H9 (cell line): ENCODE results near the gene SLC6A7. TPM values are rescaled to one million over a fixed set of nuclear protein-coding genes. Genes with fewer than 3 reads are reported as not detected.
A peak's percentile ranks its signal among the peaks of the same experiment; 100 is the strongest.

Experiments
- DNase-seq: peaks from one replicate; pipeline ENCODE4 v3.0.0-alpha.2; 2017
- H2AFZ ChIP-seq: one replicate; pipeline ENCODE4 v1.6.1; 2013; ENCODE audit warnings: mild to moderate bottlenecking, low read length, control low read depth, moderate library complexity
- H2AK5ac ChIP-seq: 2 replicates; pipeline ENCODE4 v1.6.1; 2013; ENCODE audit warnings: low read length, control low read depth, mixed read lengths; ENCODE audit not compliant: insufficient read length
- H2BK120ac ChIP-seq: one replicate; pipeline ENCODE4 v1.6.1; 2013; ENCODE audit warnings: low read depth, mild to moderate bottlenecking, low read length, control low read depth, inconsistent platforms; ENCODE audit not compliant: poor library complexity, severe bottlenecking
- H2BK12ac ChIP-seq: 2 replicates; pipeline ENCODE4 v1.6.1; 2013; ENCODE audit warnings: low read length, control low read depth, mixed read lengths, low read depth; ENCODE audit not compliant: insufficient read length
- H2BK15ac ChIP-seq: 2 replicates; pipeline ENCODE4 v1.6.1; 2013; ENCODE audit warnings: low read depth, low read length, control low read depth
- H2BK20ac ChIP-seq: one replicate; pipeline ENCODE4 v1.6.1; 2013; ENCODE audit warnings: low read depth, mild to moderate bottlenecking, low read length, control low read depth, inconsistent platforms; ENCODE audit not compliant: poor library complexity, severe bottlenecking
- H2BK5ac ChIP-seq: 2 replicates; pipeline ENCODE4 v1.6.1; 2013; ENCODE audit warnings: low read length, control low read depth, mixed read lengths; ENCODE audit not compliant: insufficient read length
- H3K14ac ChIP-seq: 2 replicates; pipeline ENCODE4 v1.6.1; 2013; ENCODE audit warnings: low read length, control low read depth; ENCODE audit not compliant: insufficient read depth
- H3K18ac ChIP-seq: 2 replicates; pipeline ENCODE4 v1.6.1; 2013; ENCODE audit warnings: low read depth, mild to moderate bottlenecking, mixed read lengths, low read length, control low read depth; ENCODE audit not compliant: insufficient read length
- H3K23ac ChIP-seq: 2 replicates; pipeline ENCODE4 v1.6.1; 2013; ENCODE audit warnings: low read length, control low read depth, mixed read lengths, low read depth; ENCODE audit not compliant: insufficient read length
- H3K23me2 ChIP-seq: 2 replicates; pipeline ENCODE4 v1.6.1; 2013; ENCODE audit warnings: low read depth, mild to moderate bottlenecking, mixed read lengths, low read length, control low read depth; ENCODE audit not compliant: insufficient read length, poor library complexity, severe bottlenecking
- H3K27ac ChIP-seq: 2 replicates; pipeline ENCODE4 v1.5.1; 2013; ENCODE audit warnings: low read length, control low read depth, mixed read lengths, low read depth; ENCODE audit not compliant: insufficient read length
- H3K27me3 ChIP-seq: 2 replicates; pipeline ENCODE4 v1.6.1; 2013; ENCODE audit warnings: low read length, control low read depth, inconsistent platforms; ENCODE audit not compliant: insufficient read depth
- H3K4ac ChIP-seq: 2 replicates; pipeline ENCODE4 v1.6.1; 2013; ENCODE audit warnings: low read depth, mild to moderate bottlenecking, control low read depth, inconsistent platforms, low read length, moderate library complexity
- H3K4me1 ChIP-seq: 2 replicates; pipeline ENCODE4 v1.6.1; 2013; ENCODE audit warnings: low read length, control low read depth, inconsistent platforms; ENCODE audit not compliant: insufficient read depth
- H3K4me2 ChIP-seq: 2 replicates; pipeline ENCODE4 v1.6.1; 2013; ENCODE audit warnings: low read length, control low read depth, mixed read lengths; ENCODE audit not compliant: insufficient read length, insufficient read depth
- H3K56ac ChIP-seq: 2 replicates; pipeline ENCODE4 v1.6.1; 2013; ENCODE audit warnings: low read depth, mild to moderate bottlenecking, mixed read lengths, low read length, control low read depth; ENCODE audit not compliant: insufficient read length
- H3K79me1 ChIP-seq: 2 replicates; pipeline ENCODE4 v1.6.1; 2013; ENCODE audit warnings: low read depth, mild to moderate bottlenecking, moderate library complexity, low read length, control low read depth, inconsistent platforms; ENCODE audit not compliant: insufficient read depth, poor library complexity, severe bottlenecking
- H3K79me2 ChIP-seq: 2 replicates; pipeline ENCODE4 v1.6.1; 2013; ENCODE audit warnings: low read length, control low read depth, inconsistent platforms; ENCODE audit not compliant: insufficient read depth
- H3K9ac ChIP-seq: 2 replicates; pipeline ENCODE4 v1.6.1; 2013; ENCODE audit warnings: low read length, control low read depth, mixed read lengths; ENCODE audit not compliant: insufficient read length; ENCODE audit errors: extremely low read depth
- H3K9me3 ChIP-seq: one replicate; pipeline ENCODE4 v1.6.1; 2013; ENCODE audit warnings: low read depth, low read length, inconsistent platforms; ENCODE audit not compliant: control insufficient read depth
- H3T11ph ChIP-seq: one replicate; pipeline ENCODE4 v1.6.1; 2013; ENCODE audit warnings: mild to moderate bottlenecking, low read length, control low read depth, inconsistent platforms
- H4K20me1 ChIP-seq: one replicate; pipeline ENCODE4 v1.6.1; 2013; ENCODE audit not compliant: control insufficient read depth, insufficient read length, insufficient read depth
- H4K5ac ChIP-seq: 2 replicates; pipeline ENCODE4 v1.6.1; 2013; ENCODE audit warnings: low read depth, mild to moderate bottlenecking, mixed read lengths, low read length, control low read depth; ENCODE audit not compliant: insufficient read length
- H4K8ac ChIP-seq: replicated peaks from 2 replicates; pipeline ENCODE4 v1.6.1; 2013; ENCODE audit warnings: low read length, control low read depth, mixed read lengths, low read depth; ENCODE audit not compliant: insufficient read length
- H4K91ac ChIP-seq: 2 replicates; pipeline ENCODE4 v1.6.1; 2013; ENCODE audit warnings: low read depth, mild to moderate bottlenecking, moderate library complexity, mixed read lengths, low read length, control low read depth; ENCODE audit not compliant: insufficient read length
- H3K27ac Mint-ChIP-seq, 3 experiments: 2 replicates in 2 of 3; 3 replicates in 1 of 3; pipeline ENCODE4 v1.8.0; 2020 to 2021; ENCODE audit warnings: mixed read lengths in 3 of 3, mild to moderate bottlenecking in 1 of 3, moderate library complexity in 1 of 3
- H3K27me3 Mint-ChIP-seq: 2 replicates; pipeline ENCODE4 v1.8.0; 2021; ENCODE audit warnings: low read depth, mild to moderate bottlenecking, moderate library complexity, mixed read lengths
- H3K36me3 Mint-ChIP-seq, 3 experiments: 2 replicates in 2 of 3; 3 replicates in 1 of 3; pipeline ENCODE4 v1.8.0; 2020 to 2021; ENCODE audit warnings: low read depth in 3 of 3, mixed read lengths in 3 of 3; ENCODE audit not compliant: insufficient read depth in 1 of 3
- H3K4me1 Mint-ChIP-seq, 2 experiments: 2 replicates each; pipeline ENCODE4 v1.8.0; 2020; ENCODE audit warnings: mixed read lengths in 2 of 2
- H3K4me3 Mint-ChIP-seq, 2 experiments: 2 replicates in 1 of 2; 3 replicates in 1 of 2; pipeline ENCODE4 v1.8.0; 2020 to 2021; ENCODE audit warnings: mild to moderate bottlenecking in 2 of 2, mixed read lengths in 2 of 2, moderate library complexity in 1 of 2
- H3K9me3 Mint-ChIP-seq, 2 experiments: 2 replicates in 1 of 2; 3 replicates in 1 of 2; pipeline ENCODE4 v1.8.0; 2020; ENCODE audit warnings: mild to moderate bottlenecking in 2 of 2, mixed read lengths in 2 of 2, moderate library complexity in 1 of 2
- WGBS: extraction: QIAGEN DNeasy Blood & Tissue Kit; methylation state at CpG from one replicate; pipeline ENCODE4 v1.1.7; 2013; ENCODE audit warnings: missing lambda C conversion rate, low lambda C conversion rate, mixed read lengths; ENCODE audit not compliant: insufficient read length; ENCODE audit errors: extremely low coverage; 5-methylcytosine and 5-hydroxymethylcytosine counted together
- total RNA-seq: library from RNA; stranded (reverse); gene quantifications from 2 replicates; pipeline ENCODE4 v1.2.1, GENCODE V29; 2021
- TF ChIP-seq, protein P1 (sequence below): fragments of 200-600 bp; sonication (generic); conservative IDR thresholded peaks from 3 replicates; pipeline ENCODE4 v1.8.0; 2021; ENCODE audit warnings: antibody characterized with exemption, mild to moderate bottlenecking

SLC6A7 gene
- total RNA-seq, 1 experiment from 2014 or later = not detected

GRCh38 chr5:150211156-150212030, 21.5 kb downstream of the SLC6A7 start:
- TF ChIP-seq, protein P1, sequence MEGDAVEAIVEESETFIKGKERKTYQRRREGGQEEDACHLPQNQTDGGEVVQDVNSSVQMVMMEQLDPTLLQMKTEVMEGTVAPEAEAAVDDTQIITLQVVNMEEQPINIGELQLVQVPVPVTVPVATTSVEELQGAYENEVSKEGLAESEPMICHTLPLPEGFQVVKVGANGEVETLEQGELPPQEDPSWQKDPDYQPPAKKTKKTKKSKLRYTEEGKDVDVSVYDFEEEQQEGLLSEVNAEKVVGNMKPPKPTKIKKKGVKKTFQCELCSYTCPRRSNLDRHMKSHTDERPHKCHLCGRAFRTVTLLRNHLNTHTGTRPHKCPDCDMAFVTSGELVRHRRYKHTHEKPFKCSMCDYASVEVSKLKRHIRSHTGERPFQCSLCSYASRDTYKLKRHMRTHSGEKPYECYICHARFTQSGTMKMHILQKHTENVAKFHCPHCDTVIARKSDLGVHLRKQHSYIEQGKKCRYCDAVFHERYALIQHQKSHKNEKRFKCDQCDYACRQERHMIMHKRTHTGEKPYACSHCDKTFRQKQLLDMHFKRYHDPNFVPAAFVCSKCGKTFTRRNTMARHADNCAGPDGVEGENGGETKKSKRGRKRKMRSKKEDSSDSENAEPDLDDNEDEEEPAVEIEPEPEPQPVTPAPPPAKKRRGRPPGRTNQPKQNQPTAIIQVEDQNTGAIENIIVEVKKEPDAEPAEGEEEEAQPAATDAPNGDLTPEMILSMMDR = no peak
- Mint-ChIP-seq H3K9me3 (peaks cover 0 to 4% of the 10 kb centered on the region in 2 experiments; a peak in 2 of 5 replicates), H3K27me3 (peaks cover 16% of the 10 kb centered on the region), H3K36me3 (peaks cover 0 to 2% (median 0%) of the 10 kb centered on the region in 3 experiments; a peak in 2 of 7 replicates), H3K4me1 (peaks cover 37 to 51% of the 10 kb centered on the region in 2 experiments), H3K4me3 (peak overlapping the region in 1 of 2 experiments; percentile 51; a peak in 2 of 5 replicates), H3K27ac (peak overlapping the region; percentile 72 to 94 (median 79))
- Histone ChIP-seq H2BK120ac (no peak overlapping the region), H4K91ac (no peak overlapping the region), H3K4me2 (no peak overlapping the region), H3K18ac (no peak overlapping the region), H3K27me3 (no peaks in the 10 kb centered on the region), H2BK5ac (no peak overlapping the region), H4K20me1 (no peaks in the 10 kb centered on the region), H2BK15ac (no peak overlapping the region), H3K23ac (no peak overlapping the region), H4K8ac (no peak overlapping the region), H3K9me3 (no peaks in the 10 kb centered on the region), H3K23me2 (no peaks in the 10 kb centered on the region), H3K4me1 (no peaks in the 10 kb centered on the region; the same call in 1 of the 2 replicates), H2AFZ (no peak overlapping the region), H3T11ph (no peak overlapping the region), H3K79me1 (no peaks in the 10 kb centered on the region), H3K79me2 (no peaks in the 10 kb centered on the region), H2BK12ac (no peak overlapping the region), H3K9ac (no peak overlapping the region), H3K56ac (no peak overlapping the region), H2BK20ac (no peak overlapping the region), H3K14ac (peak overlapping the region; percentile 24; the same call in 1 of the 2 replicates), H2AK5ac (no peak overlapping the region), H3K4ac (no peak overlapping the region), H4K5ac (no peak overlapping the region), H3K27ac (no peak overlapping the region)
- no CpG with 5 or more reads among the region's 15 CpGs for WGBS
- peak; percentile 79 for DNase-seq
